Skin of body (tissue), 2 donors: ENCODE measurements around the gene CDH22. TPM values are rescaled to one million over a fixed set of nuclear protein-coding genes. Genes with fewer than 3 reads are reported as not detected.

Source experiments
- DNase-seq: peaks from one replicate; lab custom pipeline; 2025; lab: John Stamatoyannopoulos, UW
- total RNA-seq: library from RNA; depleted of rRNA; stranded (reverse); fragments of >200 nt; gene quantifications from one replicate; pipeline ENCODE4 v1.2.3, GENCODE V29; 2014

CDH22 gene
- total RNA-seq, 1 donor from 2014 or later, result 0.89 TPM

- no peak for DNase-seq
These were observed 134.4 kb downstream of the CDH22 start for GRCh38 chr20:46173652-46174468.

- DNase-seq, result no peak
These were observed 135.2 kb downstream of the CDH22 start for GRCh38 chr20:46172961-46173536.

GRCh38 chr20:46172455-46172854 is 135.8 kb downstream of the CDH22 start:
- DNase-seq, result no peak

- DNase-seq, result no peak
These were observed 136.4 kb downstream of the CDH22 start for GRCh38 chr20:46171909-46172308.

GRCh38 chr20:46171476-46171875 is 136.8 kb downstream of the CDH22 start:
- no peak for DNase-seq

- no peak for DNase-seq
These were observed 138.8 kb downstream of the CDH22 start for GRCh38 chr20:46169245-46170171.

GRCh38 chr20:46168438-46168837 is 139.9 kb downstream of the CDH22 start:
- no peak for DNase-seq

- no peak for DNase-seq
These were observed 141.2 kb downstream of the CDH22 start for GRCh38 chr20:46167080-46167479.

GRCh38 chr20:46164254-46164653 is 144.0 kb downstream of the CDH22 start:
- DNase-seq, result peak; percentile 45

- no peak for DNase-seq
These were observed 146.4 kb downstream of the CDH22 start for GRCh38 chr20:46161921-46162320.

GRCh38 chr20:46160661-46161060 is 147.6 kb downstream of the CDH22 start:
- DNase-seq, result no peak

GRCh38 chr20:46159101-46159897 is 149.0 kb downstream of the CDH22 start:
- DNase-seq, result no peak

- DNase-seq, result no peak
These were observed 149.8 kb downstream of the CDH22 start for GRCh38 chr20:46158476-46158987.

GRCh38 chr20:46157625-46158024 is 150.7 kb downstream of the CDH22 start:
- DNase-seq, result no peak

- no peak for DNase-seq
These were observed 151.2 kb downstream of the CDH22 start for GRCh38 chr20:46157076-46157592.

- DNase-seq, result no peak
These were observed 152.2 kb downstream of the CDH22 start for GRCh38 chr20:46156065-46156464.

GRCh38 chr20:46154796-46155195 is 153.5 kb downstream of the CDH22 start:
- no peak for DNase-seq

- DNase-seq, result no peak
These were observed 154.0 kb downstream of the CDH22 start for GRCh38 chr20:46154305-46154704.

GRCh38 chr20:46152824-46153586 is 155.3 kb downstream of the CDH22 start:
- no peak for DNase-seq

GRCh38 chr20:46151936-46152335 is 156.4 kb downstream of the CDH22 start:
- no peak for DNase-seq
